ENCODE results near the gene XPNPEP3. TPM values are rescaled to one million over a fixed set of nuclear protein-coding genes. Genes with fewer than 3 reads are reported as not detected.
A peak's percentile ranks its signal among the peaks of the same experiment; 100 is the strongest.

Gene XPNPEP3
- total RNA-seq, 3 donors from 2014 or later = 9.8 to 21.7 (median 14.6) TPM

DNA sequence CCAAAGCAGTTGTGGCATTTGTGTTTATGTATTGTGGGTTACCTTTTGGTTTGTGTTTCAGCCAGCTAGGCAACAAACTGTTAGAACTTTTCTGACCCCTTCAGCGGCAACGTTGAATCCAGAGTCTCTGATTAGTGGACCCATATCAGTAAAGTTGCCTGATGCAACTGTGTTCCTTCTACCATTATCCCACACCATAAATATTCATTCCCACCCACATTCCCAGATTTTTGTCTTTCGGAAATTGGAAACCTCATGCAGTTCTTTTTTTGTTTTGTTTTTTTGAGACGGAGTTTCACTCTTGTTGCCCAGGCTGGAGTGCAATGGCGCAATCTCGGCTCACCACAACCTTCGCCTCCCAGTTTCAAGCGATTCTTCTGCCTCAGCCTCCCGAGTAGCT lies 63.6 kb downstream of the XPNPEP3 start:
- no peak for ATAC-seq
- Histone ChIP-seq H3K4me1 (ENCODE audit: low read depth) (peaks cover 4% of the 10 kb centered on the region), H3K4me3 (no peak overlapping the region), H3K36me3 (ENCODE audit: low read depth) (no peaks in the 10 kb centered on the region), H3K9me3 (no peaks in the 10 kb centered on the region)
- no peak for DNase-seq
- no peak for TF ChIP-seq CTCF (IDR thresholded peaks at IDR 0.05)
- intact Hi-C loops (cut with DNase I, micrococcal nuclease) = loop anchor here in 1 of 2 donors (10.0 kb wide), 1 partner anchor 204 kb away; no protein-coding TSS in a partner anchor

DNA sequence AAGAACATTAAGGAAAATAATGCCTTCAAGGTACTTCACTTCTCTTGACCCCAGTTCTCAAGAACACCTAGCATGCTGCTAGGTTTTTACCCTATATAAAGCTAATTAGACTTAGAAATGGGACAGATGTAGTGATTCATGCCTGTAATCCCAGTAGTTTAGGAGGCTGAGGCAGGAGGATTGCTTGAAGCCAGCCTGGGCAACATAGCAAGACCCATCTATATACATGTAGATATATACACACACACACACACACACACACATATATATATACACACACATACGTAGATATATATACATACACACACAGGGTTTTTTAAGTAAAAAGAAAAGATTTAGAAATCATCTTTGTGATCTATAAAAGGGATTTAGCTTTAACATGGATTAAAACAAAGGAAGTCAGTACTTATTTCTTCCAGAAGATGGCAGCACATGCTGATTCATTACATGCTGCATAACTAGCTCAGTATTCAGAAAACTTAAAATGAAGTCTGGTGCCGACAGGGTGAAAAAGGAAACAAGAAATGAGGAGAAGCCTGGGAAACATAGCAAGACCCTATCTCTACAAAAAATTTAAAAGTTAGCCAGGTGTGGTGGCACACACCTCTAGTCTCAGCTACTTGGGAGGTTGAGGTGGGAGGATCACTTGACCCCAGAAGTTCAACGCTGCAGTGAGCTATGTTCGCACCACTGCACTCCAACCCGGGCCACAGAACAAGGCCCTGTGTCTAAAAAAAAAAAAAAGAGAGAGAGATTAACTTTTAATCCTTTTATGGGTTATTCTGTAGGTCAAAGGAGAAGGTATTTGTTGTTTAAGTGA lies 65.7 kb downstream of the XPNPEP3 start:
- intact Hi-C loops (cut with DNase I, micrococcal nuclease) = loop anchor here in 1 of 2 donors (10.0 kb wide), 1 partner anchor 202 kb away; no protein-coding TSS in a partner anchor
- TF ChIP-seq CTCF (IDR thresholded peaks at IDR 0.05) = peak; percentile 29
- H3K9me3 ChIP-seq = no peaks in the 10 kb centered on the region
- H3K36me3 ChIP-seq (ENCODE audit: low read depth) = no peaks in the 10 kb centered on the region
- DNase-seq = peak in 1 of 3 donors; percentile 62
- no peak overlapping the region for H3K4me3 ChIP-seq
- peaks cover 4% of the 10 kb centered on the region for H3K4me1 ChIP-seq (ENCODE audit: low read depth)
- ATAC-seq = peak; percentile 88

GRCh38 chr22:40928657-40929056 lies 71.7 kb downstream of the XPNPEP3 start:
- no peaks in the 10 kb centered on the region for H3K36me3 ChIP-seq (ENCODE audit: low read depth)
- no peak for TF ChIP-seq CTCF (IDR thresholded peaks at IDR 0.05)
- ATAC-seq (no peak), DNase-seq (no peak)
- intact Hi-C loops (cut with DNase I, micrococcal nuclease) = loop anchor here in 1 of 2 donors (10.0 kb wide), 1 partner anchor 196 kb away; no protein-coding TSS in a partner anchor
- H3K9me3 ChIP-seq = no peaks in the 10 kb centered on the region
- no peak overlapping the region for H3K4me3 ChIP-seq
- no peaks in the 10 kb centered on the region for H3K4me1 ChIP-seq (ENCODE audit: low read depth)

DNA sequence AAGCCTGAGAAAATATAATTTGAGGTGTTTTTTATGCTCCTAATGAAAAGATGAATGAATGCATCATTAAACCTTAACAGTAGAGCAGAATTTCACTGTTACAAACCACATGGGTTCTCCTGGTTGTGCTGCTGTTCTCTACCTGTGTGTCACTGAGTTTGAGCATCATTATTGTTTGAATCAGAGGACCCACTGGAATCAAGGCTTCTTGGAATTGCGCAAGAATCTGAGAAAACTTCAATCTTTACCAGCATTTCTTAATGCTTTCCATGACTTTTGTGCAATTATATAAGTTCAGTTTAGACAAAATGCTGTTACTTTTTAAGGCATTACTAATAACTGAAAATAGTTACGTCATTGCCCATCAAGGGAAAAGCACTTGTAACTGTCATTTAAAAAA lies 75.4 kb downstream of the XPNPEP3 start:
- no peak for TF ChIP-seq CTCF (IDR thresholded peaks at IDR 0.05)

DNA sequence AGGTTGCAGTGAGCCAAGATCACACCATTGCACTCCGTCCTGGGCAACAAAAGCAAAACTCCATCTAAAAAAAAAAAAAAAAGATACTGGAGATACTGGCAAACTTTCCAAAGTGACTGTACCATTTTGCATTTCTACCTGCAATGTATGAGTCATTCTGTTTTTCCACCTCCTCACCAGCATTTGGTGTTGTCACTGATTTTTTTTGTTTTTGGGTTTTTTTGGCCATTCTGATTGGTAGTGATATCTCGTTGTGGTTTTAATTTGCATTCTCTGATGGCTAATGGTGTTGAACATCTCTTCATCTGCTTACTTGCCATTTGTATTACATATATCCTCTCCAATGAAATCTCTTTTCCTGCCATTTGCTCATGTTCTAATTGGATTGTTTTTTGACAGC lies 82.3 kb downstream of the XPNPEP3 start:
- no peaks in the 10 kb centered on the region for H3K9me3 ChIP-seq
- no peak for ATAC-seq
- H3K4me3 ChIP-seq = no peak overlapping the region
- TF ChIP-seq CTCF (IDR thresholded peaks at IDR 0.05) = no peak
- H3K36me3 ChIP-seq (ENCODE audit: low read depth) = no peaks in the 10 kb centered on the region
- intact Hi-C loops (cut with DNase I, micrococcal nuclease) = no loop called here
- DNase-seq = no peak
- H3K4me1 ChIP-seq (ENCODE audit: low read depth) = no peaks in the 10 kb centered on the region

More for the DNA sequence above, 75.4 kb downstream of the XPNPEP3 start:
- Histone ChIP-seq H3K9me3 (no peaks in the 10 kb centered on the region), H3K4me1 (ENCODE audit: low read depth) (no peaks in the 10 kb centered on the region), H3K4me3 (no peak overlapping the region), H3K36me3 (ENCODE audit: low read depth) (no peaks in the 10 kb centered on the region)
- ATAC-seq (no peak), DNase-seq (no peak)
- intact Hi-C loops (cut with DNase I, micrococcal nuclease) = no loop called here
